ENCODE results near the gene RBPJ.

The RBPJ gene

GRCh38 chr4:26420438-26420837, 99.6 kb downstream of the RBPJ start:
- no peaks in the 10 kb centered on the region for H3K9me2 ChIP-seq (ENCODE audit: low read depth, low read length)
- H3K4me3 ChIP-seq (ENCODE audit: low read depth, low read length, poor library complexity, severe bottlenecking) = no peak overlapping the region
- H4K20me1 ChIP-seq (ENCODE audit: insufficient read depth, low read length) = no peaks in the 10 kb centered on the region
- H3K9ac ChIP-seq (ENCODE audit: low read length) = no peak overlapping the region
- H3K4me1 ChIP-seq (ENCODE audit: insufficient read depth, low read length, severe bottlenecking) = no peaks in the 10 kb centered on the region
- no peaks in the 10 kb centered on the region for H3K9me3 ChIP-seq (ENCODE audit: low read length)
- H3F3A ChIP-seq (ENCODE audit: insufficient read depth, low read length) = no peaks in the 10 kb centered on the region
- no peak overlapping the region for H3K4me2 ChIP-seq (ENCODE audit: low read length)
- H3K79me2 ChIP-seq (ENCODE audit: insufficient read depth, low read length) = no peaks in the 10 kb centered on the region
- peaks cover 25% of the 10 kb centered on the region for H3K36me3 ChIP-seq (ENCODE audit: insufficient read depth, low read length)
- H2AFZ ChIP-seq (ENCODE audit: low read length) = no peak overlapping the region
- no peaks in the 10 kb centered on the region for H3K27me3 ChIP-seq (ENCODE audit: insufficient read depth, low read length)
- TF ChIP-seq EZH2 (IDR thresholded peaks at IDR 0.05; ENCODE audit: borderline replicate concordance, low read length) (no peak), CTCF (IDR thresholded peaks at IDR 0.05; ENCODE audit: low read length) (no peak)
- no peak overlapping the region for H3K27ac ChIP-seq (ENCODE audit: low read depth, low read length, poor library complexity, severe bottlenecking)

GRCh38 chr4:26420913-26421312, 100.1 kb downstream of the RBPJ start:
- Histone ChIP-seq H3K36me3 (ENCODE audit: insufficient read depth, low read length) (peaks cover 26% of the 10 kb centered on the region), H3K4me1 (ENCODE audit: insufficient read depth, low read length, severe bottlenecking) (no peaks in the 10 kb centered on the region), H3K4me2 (ENCODE audit: low read length) (no peak overlapping the region), H2AFZ (ENCODE audit: low read length) (no peak overlapping the region), H3F3A (ENCODE audit: insufficient read depth, low read length) (no peaks in the 10 kb centered on the region), H3K9me2 (ENCODE audit: low read depth, low read length) (no peaks in the 10 kb centered on the region), H3K9ac (ENCODE audit: low read length) (no peak overlapping the region), H3K27ac (ENCODE audit: low read depth, low read length, poor library complexity, severe bottlenecking) (no peak overlapping the region), H4K20me1 (ENCODE audit: insufficient read depth, low read length) (no peaks in the 10 kb centered on the region), H3K79me2 (ENCODE audit: insufficient read depth, low read length) (no peaks in the 10 kb centered on the region), H3K9me3 (ENCODE audit: low read length) (no peaks in the 10 kb centered on the region), H3K4me3 (ENCODE audit: low read depth, low read length, poor library complexity, severe bottlenecking) (no peak overlapping the region), H3K27me3 (ENCODE audit: insufficient read depth, low read length) (no peaks in the 10 kb centered on the region)
- TF ChIP-seq CTCF (IDR thresholded peaks at IDR 0.05; ENCODE audit: low read length) = no peak
- TF ChIP-seq EZH2 (IDR thresholded peaks at IDR 0.05; ENCODE audit: borderline replicate concordance, low read length) = no peak

GRCh38 chr4:26424153-26424552, 103.3 kb downstream of the RBPJ start:
- no peak overlapping the region for H2AFZ ChIP-seq (ENCODE audit: low read length)
- TF ChIP-seq EZH2 (IDR thresholded peaks at IDR 0.05; ENCODE audit: borderline replicate concordance, low read length) = no peak
- TF ChIP-seq CTCF (IDR thresholded peaks at IDR 0.05; ENCODE audit: low read length) = no peak
- H4K20me1 ChIP-seq (ENCODE audit: insufficient read depth, low read length) = no peaks in the 10 kb centered on the region
- H3K79me2 ChIP-seq (ENCODE audit: insufficient read depth, low read length) = no peaks in the 10 kb centered on the region
- no peak overlapping the region for H3K4me2 ChIP-seq (ENCODE audit: low read length)
- H3K4me1 ChIP-seq (ENCODE audit: insufficient read depth, low read length, severe bottlenecking) = no peaks in the 10 kb centered on the region
- H3F3A ChIP-seq (ENCODE audit: insufficient read depth, low read length) = no peaks in the 10 kb centered on the region
- no peaks in the 10 kb centered on the region for H3K27me3 ChIP-seq (ENCODE audit: insufficient read depth, low read length)
- H3K9ac ChIP-seq (ENCODE audit: low read length) = no peak overlapping the region
- no peaks in the 10 kb centered on the region for H3K9me2 ChIP-seq (ENCODE audit: low read depth, low read length)
- no peak overlapping the region for H3K27ac ChIP-seq (ENCODE audit: low read depth, low read length, poor library complexity, severe bottlenecking)
- no peaks in the 10 kb centered on the region for H3K9me3 ChIP-seq (ENCODE audit: low read length)
- H3K4me3 ChIP-seq (ENCODE audit: low read depth, low read length, poor library complexity, severe bottlenecking) = no peak overlapping the region
- peaks cover 31% of the 10 kb centered on the region for H3K36me3 ChIP-seq (ENCODE audit: insufficient read depth, low read length)

Measured in OCI-LY1 (cell line).